Astrocyte (in vitro differentiated cells and primary cell): ENCODE data around the gene CACNA2D1.

Experiments used
- CTCF ChIP-seq: IDR thresholded peaks from 2 replicates; pipeline ENCODE4 v1.5.1; 2011; ENCODE audit warnings: low read depth, mild to moderate bottlenecking, inconsistent platforms, low read length, moderate library complexity; ENCODE audit not compliant: insufficient read depth
- EZH2 ChIP-seq: IDR thresholded peaks from 2 replicates; pipeline ENCODE4 v1.6.1; 2012; ENCODE audit warnings: mild to moderate bottlenecking, low read length, inconsistent platforms; ENCODE audit not compliant: insufficient read depth

- no peak for TF ChIP-seq CTCF
- no peak for TF ChIP-seq EZH2
Measured at GRCh38 chr7:82053453-82054032, 390.0 kb downstream of the CACNA2D1 start.
